ENCODE data around the gene NTM. TPM values are rescaled to one million over a fixed set of nuclear protein-coding genes. Genes with fewer than 3 reads are reported as not detected.

Gene NTM
- total and polyA plus RNA-seq, 4 experiments from 2014 or later = not detected

GRCh38 chr11:131932584-131933325 lies 562.3 kb downstream of the NTM start:
- DNase-seq = no peak
- intact Hi-C loops (cut with micrococcal nuclease) = no loop called here
- Histone ChIP-seq H3K4me3 (ENCODE audit: low read length in 2 of 2) (no peak overlapping the region), H3K27ac (ENCODE audit: low read depth, low read length) (no peak overlapping the region), H3K4me1 (ENCODE audit: insufficient read depth, low read length) (no peaks in the 10 kb centered on the region), H3K27me3 (ENCODE audit: insufficient read depth, low read length) (no peaks in the 10 kb centered on the region), H3K36me3 (ENCODE audit: insufficient read depth, low read length) (no peaks in the 10 kb centered on the region), H3K9me3 (ENCODE audit: control insufficient read depth in 1 of 2, low read length in 2 of 2) (no peaks in the 10 kb centered on the region)
- Mint-ChIP-seq H3K27me3 (peaks cover 0 to 1% of the 10 kb centered on the region in 2 donors), H3K4me3 (no peak overlapping the region), H3K9me3 (peaks cover 0 to 6% (median 0%) of the 10 kb centered on the region in 8 donors), H3K4me1 (no peaks in the 10 kb centered on the region), H3K27ac (peak overlapping the region in 1 of 7 donors; percentile 30), H3K36me3 (no peaks in the 10 kb centered on the region)
- POLR2A ChIA-PET (ENCODE audit: partially characterized antibody) = no interaction called here
- CTCF ChIA-PET (ENCODE audit: partially characterized antibody) = no interaction called here

- ChIA-PET POLR2A (ENCODE audit: partially characterized antibody) (no interaction called here), CTCF (ENCODE audit: partially characterized antibody) (no interaction called here)
- H3K4me1 Mint-ChIP-seq = no peaks in the 10 kb centered on the region
- H3K27ac Mint-ChIP-seq = no peak overlapping the region
- H3K4me1 ChIP-seq (ENCODE audit: insufficient read depth, low read length) = no peaks in the 10 kb centered on the region
- no peaks in the 10 kb centered on the region for H3K27me3 ChIP-seq (ENCODE audit: insufficient read depth, low read length)
- no peak overlapping the region for H3K27ac ChIP-seq (ENCODE audit: low read depth, low read length)
- no peaks in the 10 kb centered on the region for H3K36me3 Mint-ChIP-seq
- DNase-seq = no peak
- no peak overlapping the region for H3K4me3 Mint-ChIP-seq
- peaks cover 0 to 5% (median 0%) of the 10 kb centered on the region in 8 donors for H3K9me3 Mint-ChIP-seq
- no peaks in the 10 kb centered on the region for H3K27me3 Mint-ChIP-seq
- no peaks in the 10 kb centered on the region for H3K36me3 ChIP-seq (ENCODE audit: insufficient read depth, low read length)
- intact Hi-C loops (cut with micrococcal nuclease) = no loop called here
- H3K9me3 ChIP-seq (ENCODE audit: control insufficient read depth in 1 of 2, low read length in 2 of 2) = no peaks in the 10 kb centered on the region
- H3K4me3 ChIP-seq (ENCODE audit: low read length in 2 of 2) = no peak overlapping the region
Measured at GRCh38 chr11:131934006-131934405, 563.6 kb downstream of the NTM start.

GRCh38 chr11:131938351-131938751 lies 567.9 kb downstream of the NTM start:
- H3K27ac Mint-ChIP-seq = no peak overlapping the region
- intact Hi-C loops (cut with micrococcal nuclease) = no loop called here
- no peak overlapping the region for H3K4me3 Mint-ChIP-seq
- Histone ChIP-seq H3K4me1 (ENCODE audit: insufficient read depth, low read length) (no peaks in the 10 kb centered on the region), H3K27me3 (ENCODE audit: insufficient read depth, low read length) (no peaks in the 10 kb centered on the region), H3K4me3 (ENCODE audit: low read length in 2 of 2) (no peak overlapping the region), H3K36me3 (ENCODE audit: insufficient read depth, low read length) (no peaks in the 10 kb centered on the region), H3K9me3 (ENCODE audit: control insufficient read depth in 1 of 2, low read length in 2 of 2) (no peaks in the 10 kb centered on the region), H3K27ac (ENCODE audit: low read depth, low read length) (no peak overlapping the region)
- ChIA-PET CTCF (ENCODE audit: partially characterized antibody) (no interaction called here), POLR2A (ENCODE audit: partially characterized antibody) (no interaction called here)
- peaks cover 0 to 2% of the 10 kb centered on the region in 2 donors for H3K27me3 Mint-ChIP-seq
- H3K36me3 Mint-ChIP-seq = no peaks in the 10 kb centered on the region
- no peaks in the 10 kb centered on the region for H3K4me1 Mint-ChIP-seq
- no peak for DNase-seq
- H3K9me3 Mint-ChIP-seq = peaks cover 0 to 4% (median under 1%) of the 10 kb centered on the region in 8 donors

GRCh38 chr11:131940126-131940525 lies 569.7 kb downstream of the NTM start:
- intact Hi-C loops (cut with micrococcal nuclease) = no loop called here
- no peaks in the 10 kb centered on the region for H3K9me3 ChIP-seq (ENCODE audit: control insufficient read depth in 1 of 2, low read length in 2 of 2)
- no peaks in the 10 kb centered on the region for H3K4me1 Mint-ChIP-seq
- DNase-seq = no peak
- H3K27me3 ChIP-seq (ENCODE audit: insufficient read depth, low read length) = no peaks in the 10 kb centered on the region
- no peak overlapping the region for H3K4me3 Mint-ChIP-seq
- no peak overlapping the region for H3K27ac ChIP-seq (ENCODE audit: low read depth, low read length)
- no peaks in the 10 kb centered on the region for H3K4me1 ChIP-seq (ENCODE audit: insufficient read depth, low read length)
- H3K4me3 ChIP-seq (ENCODE audit: low read length in 2 of 2) = no peak overlapping the region
- no peaks in the 10 kb centered on the region for H3K36me3 Mint-ChIP-seq
- no peaks in the 10 kb centered on the region for H3K36me3 ChIP-seq (ENCODE audit: insufficient read depth, low read length)
- ChIA-PET POLR2A (ENCODE audit: partially characterized antibody) (no interaction called here), CTCF (ENCODE audit: partially characterized antibody) (no interaction called here)
- H3K9me3 Mint-ChIP-seq = peaks cover 0 to 4% (median 0%) of the 10 kb centered on the region in 8 donors
- H3K27ac Mint-ChIP-seq = no peak overlapping the region
- peaks cover 0 to 2% of the 10 kb centered on the region in 2 donors for H3K27me3 Mint-ChIP-seq

GRCh38 chr11:131942878-131943277 lies 572.5 kb downstream of the NTM start:
- Histone ChIP-seq H3K27me3 (ENCODE audit: insufficient read depth, low read length) (no peaks in the 10 kb centered on the region), H3K4me3 (ENCODE audit: low read length in 2 of 2) (no peak overlapping the region), H3K9me3 (ENCODE audit: control insufficient read depth in 1 of 2, low read length in 2 of 2) (no peaks in the 10 kb centered on the region), H3K36me3 (ENCODE audit: insufficient read depth, low read length) (no peaks in the 10 kb centered on the region), H3K4me1 (ENCODE audit: insufficient read depth, low read length) (no peaks in the 10 kb centered on the region), H3K27ac (ENCODE audit: low read depth, low read length) (no peak overlapping the region)
- no peak overlapping the region for H3K4me3 Mint-ChIP-seq
- H3K4me1 Mint-ChIP-seq = no peaks in the 10 kb centered on the region
- H3K27ac Mint-ChIP-seq = no peak overlapping the region
- peaks cover 0 to 2% of the 10 kb centered on the region in 2 donors for H3K27me3 Mint-ChIP-seq
- intact Hi-C loops (cut with micrococcal nuclease) = no loop called here
- DNase-seq = no peak
- ChIA-PET CTCF (ENCODE audit: partially characterized antibody) (no interaction called here), POLR2A (ENCODE audit: partially characterized antibody) (no interaction called here)
- no peaks in the 10 kb centered on the region for H3K36me3 Mint-ChIP-seq
- peaks cover 0 to 6% (median 0%) of the 10 kb centered on the region in 8 donors for H3K9me3 Mint-ChIP-seq

- peaks cover 0 to 6% (median 0%) of the 10 kb centered on the region in 8 donors for H3K9me3 Mint-ChIP-seq
- POLR2A ChIA-PET (ENCODE audit: partially characterized antibody) = no interaction called here
Measured at GRCh38 chr11:131943295-131943694, 572.9 kb downstream of the NTM start.

GRCh38 chr11:131944736-131945135 lies 574.3 kb downstream of the NTM start:
- Histone ChIP-seq H3K9me3 (ENCODE audit: control insufficient read depth in 1 of 2, low read length in 2 of 2) (no peaks in the 10 kb centered on the region), H3K27ac (ENCODE audit: low read depth, low read length) (no peak overlapping the region), H3K27me3 (ENCODE audit: insufficient read depth, low read length) (no peaks in the 10 kb centered on the region), H3K4me3 (ENCODE audit: low read length in 2 of 2) (no peak overlapping the region), H3K4me1 (ENCODE audit: insufficient read depth, low read length) (no peaks in the 10 kb centered on the region), H3K36me3 (ENCODE audit: insufficient read depth, low read length) (no peaks in the 10 kb centered on the region)
- DNase-seq = no peak
- intact Hi-C loops (cut with micrococcal nuclease) = no loop called here
- ChIA-PET CTCF (ENCODE audit: partially characterized antibody) (no interaction called here), POLR2A (ENCODE audit: partially characterized antibody) (no interaction called here)
- Mint-ChIP-seq H3K4me1 (no peaks in the 10 kb centered on the region), H3K9me3 (peaks cover 0 to 4% (median 0%) of the 10 kb centered on the region in 8 donors), H3K36me3 (no peaks in the 10 kb centered on the region), H3K27ac (no peak overlapping the region), H3K27me3 (peaks cover 0 to 2% of the 10 kb centered on the region in 2 donors), H3K4me3 (no peak overlapping the region)

More at GRCh38 chr11:131943295-131943694, 572.9 kb downstream of the NTM start:
- H3K9me3 ChIP-seq (ENCODE audit: control insufficient read depth in 1 of 2, low read length in 2 of 2) = no peaks in the 10 kb centered on the region
- H3K4me1 ChIP-seq (ENCODE audit: insufficient read depth, low read length) = no peaks in the 10 kb centered on the region
- no peaks in the 10 kb centered on the region for H3K4me1 Mint-ChIP-seq
- no peak overlapping the region for H3K4me3 Mint-ChIP-seq
- no peaks in the 10 kb centered on the region for H3K36me3 Mint-ChIP-seq
- H3K36me3 ChIP-seq (ENCODE audit: insufficient read depth, low read length) = no peaks in the 10 kb centered on the region
- no peak overlapping the region for H3K27ac Mint-ChIP-seq
- intact Hi-C loops (cut with micrococcal nuclease) = no loop called here
- peaks cover 0 to 2% of the 10 kb centered on the region in 2 donors for H3K27me3 Mint-ChIP-seq
- no peak overlapping the region for H3K27ac ChIP-seq (ENCODE audit: low read depth, low read length)
- CTCF ChIA-PET (ENCODE audit: partially characterized antibody) = no interaction called here
- DNase-seq = no peak
- H3K4me3 ChIP-seq (ENCODE audit: low read length in 2 of 2) = no peak overlapping the region
- no peaks in the 10 kb centered on the region for H3K27me3 ChIP-seq (ENCODE audit: insufficient read depth, low read length)

Data from CD4-positive, alpha-beta memory T cell (primary cell).